ENCODE results near the gene SIN3A.

- TF ChIP-seq CTCF (conservative IDR thresholded peaks at IDR 0.05; ENCODE audit: low read length) (no peak), EZH2phosphoT487 (IDR thresholded peaks at IDR 0.05; ENCODE audit: borderline replicate concordance, low read depth, low read length) (no peak)
Observed at GRCh38 chr15:75451202-75451673, 252 bp downstream of the SIN3A start.

Measured in OCI-LY7 (cell line).